IMR-90 (cell line): ENCODE measurements around the gene COL28A1.

Experiments used
- CEBPB ChIP-seq: IDR thresholded peaks from 2 replicates; pipeline ENCODE4 v1.6.1; 2012; ENCODE audit warnings: low read depth, low read length, improper control_type of control experiment
- CTCF ChIP-seq: conservative IDR thresholded peaks from 2 replicates; pipeline ENCODE4 v1.5.1; 2012; ENCODE audit warnings: mild to moderate bottlenecking, low read depth, low read length, improper control_type of control experiment
- ELK1 ChIP-seq: fragments of 150-350 bp; IDR thresholded peaks from 2 replicates; pipeline ENCODE4 v1.6.1; 2016; ENCODE audit warnings: low read depth, mild to moderate bottlenecking, low read length, moderate library complexity, borderline replicate concordance
- FOS ChIP-seq: fragments of 150-350 bp; IDR thresholded peaks from 2 replicates; pipeline ENCODE4 v1.6.1; 2016; ENCODE audit warnings: low read depth, low read length
- POLR2A ChIP-seq: IDR thresholded peaks from 2 replicates; pipeline ENCODE4 v1.6.1; 2012; ENCODE audit warnings: mild to moderate bottlenecking, low read depth, low read length

- no peak for TF ChIP-seq CTCF
- no peak for TF ChIP-seq FOS
- no peak for TF ChIP-seq POLR2A
- no peak for TF ChIP-seq ELK1
- TF ChIP-seq CEBPB: no peak
Observed at GRCh38 chr7:7408001-7408770, 127.5 kb downstream of the COL28A1 start.
